IMR-90 (cell line): Measurements from ENCODE around the gene RBP5. TPM values are rescaled to one million over a fixed set of nuclear protein-coding genes. Genes with fewer than 3 reads are reported as not detected.

Experiments used
- ATAC-seq: fragments of 200-7000 bp; cut with Tn5 transposase; 2 replicates; pipeline ENCODE4 v1.9.1; 2020; ENCODE audit warnings: low read depth, mild to moderate bottlenecking, moderate library complexity
- BruUV-seq: library from RNA; stranded (reverse); fragments of 400-500 nt; replicated peaks from 2 replicates; lab custom pipeline; 2021; lab: Mats Ljungman, UMichigan
- CTCF ChIA-PET: fragments of 300-600 bp; formaldehyde crosslinking; extraction: SDS; loops from one replicate; lab custom pipeline; 2021; ENCODE audit warnings: antibody characterized with exemption; lab: Yijun Ruan, JAX
- POLR2A ChIA-PET: fragments of 300-600 bp; sonication (Branson Sonifier 250); formaldehyde crosslinking; loops from one replicate; lab custom pipeline; 2022; ENCODE audit warnings: antibody characterized with exemption; ENCODE audit not compliant: unreplicated experiment; lab: Charles Lee
- DNase-seq: peaks from one replicate; pipeline ENCODE4 v3.0.0; 2013
- H2AFZ ChIP-seq: replicated peaks from 2 replicates; pipeline ENCODE3; 2013; ENCODE audit warnings: low read length, mild to moderate bottlenecking; ENCODE audit not compliant: poor library complexity
- H2AK5ac ChIP-seq: 2 replicates; pipeline ENCODE4 v1.6.1; 2013; ENCODE audit warnings: low read depth, low read length, inconsistent platforms
- H2AK9ac ChIP-seq: replicated peaks from 2 replicates; pipeline ENCODE3; 2013; ENCODE audit warnings: mild to moderate bottlenecking, low read depth, low read length, moderate library complexity; ENCODE audit not compliant: poor library complexity
- H2BK120ac ChIP-seq: 2 replicates; pipeline ENCODE4 v1.6.1; 2013; ENCODE audit warnings: low read depth, low read length, inconsistent platforms
- H2BK15ac ChIP-seq: 3 replicates; pipeline ENCODE4 v1.6.1; 2013; ENCODE audit warnings: low read depth, low read length, inconsistent platforms
- H2BK20ac ChIP-seq: 2 replicates; pipeline ENCODE4 v1.6.1; 2013; ENCODE audit warnings: low read depth, mild to moderate bottlenecking, inconsistent platforms, low read length, moderate library complexity
- H2BK5ac ChIP-seq: 2 replicates; pipeline ENCODE4 v1.6.1; 2013; ENCODE audit warnings: mild to moderate bottlenecking, low read depth, low read length, inconsistent platforms; ENCODE audit not compliant: poor library complexity, severe bottlenecking
- H3K14ac ChIP-seq: replicated peaks from 2 replicates; pipeline ENCODE4 v1.6.1; 2013; ENCODE audit warnings: low read depth, low read length, inconsistent platforms
- H3K18ac ChIP-seq: 2 replicates; pipeline ENCODE4 v1.6.1; 2013; ENCODE audit warnings: low read depth, low read length, control low read depth
- H3K23ac ChIP-seq: 2 replicates; pipeline ENCODE4 v1.6.1; 2013; ENCODE audit warnings: low read depth, low read length, inconsistent platforms
- H3K27ac ChIP-seq: 2 replicates; pipeline ENCODE4 v1.5.1; 2013; ENCODE audit warnings: mild to moderate bottlenecking, control low read depth, low read length; ENCODE audit not compliant: insufficient read depth
- H3K27me3 ChIP-seq: 2 replicates; pipeline ENCODE4 v1.6.1; 2013; ENCODE audit warnings: low read length; ENCODE audit not compliant: control insufficient read depth, insufficient read depth
- H3K36me3 ChIP-seq: 2 replicates; pipeline ENCODE4 v1.6.1; 2013; ENCODE audit warnings: low read length, mixed read lengths; ENCODE audit not compliant: control insufficient read depth, insufficient read depth
- H3K4ac ChIP-seq: 2 replicates; pipeline ENCODE4 v1.6.1; 2013; ENCODE audit warnings: low read depth, low read length, inconsistent platforms
- H3K4me1 ChIP-seq: 2 replicates; pipeline ENCODE4 v1.6.1; 2013; ENCODE audit warnings: low read length, mixed read lengths; ENCODE audit not compliant: control insufficient read depth, insufficient read depth
- H3K4me2 ChIP-seq: 2 replicates; pipeline ENCODE4 v1.6.1; 2013; ENCODE audit warnings: low read depth, mild to moderate bottlenecking, control low read depth, low read length, moderate library complexity
- H3K4me3 ChIP-seq: 2 replicates; pipeline ENCODE4 v1.5.1; 2013; ENCODE audit warnings: low read depth, mild to moderate bottlenecking, control low read depth, low read length, moderate library complexity; ENCODE audit not compliant: insufficient read depth
- H3K56ac ChIP-seq: 2 replicates; pipeline ENCODE4 v1.6.1; 2013; ENCODE audit warnings: low read length, inconsistent platforms; ENCODE audit not compliant: insufficient read depth; ENCODE audit errors: extremely low read depth
- H3K79me1 ChIP-seq, 2 experiments: 2 replicates each; pipeline ENCODE4 v1.6.1; 2013; ENCODE audit warnings: low read length in 2 of 2, inconsistent platforms in 1 of 2, low read depth in 1 of 2
- H3K9ac ChIP-seq: 2 replicates; pipeline ENCODE4 v1.6.1; 2013; ENCODE audit warnings: low read depth, low read length, control low read depth
- H3K9me1 ChIP-seq: 2 replicates; pipeline ENCODE4 v1.6.1; 2013; ENCODE audit warnings: low read length, inconsistent platforms; ENCODE audit not compliant: insufficient read depth
- H3K9me3 ChIP-seq: 2 replicates; pipeline ENCODE4 v1.6.1; 2013; ENCODE audit warnings: low read length; ENCODE audit not compliant: control insufficient read depth, insufficient read depth
- H4K20me1 ChIP-seq: 2 replicates; pipeline ENCODE4 v1.6.1; 2013; ENCODE audit warnings: low read length, inconsistent platforms; ENCODE audit not compliant: insufficient read depth
- H4K5ac ChIP-seq: 2 replicates; pipeline ENCODE4 v1.6.1; 2013; ENCODE audit warnings: mild to moderate bottlenecking, low read depth, low read length, control low read depth
- H4K8ac ChIP-seq, 2 experiments: 2 replicates each; pipeline ENCODE4 v1.6.1; 2013; ENCODE audit warnings: low read depth in 2 of 2, low read length in 2 of 2, control low read depth in 1 of 2, inconsistent platforms in 1 of 2
- H4K91ac ChIP-seq: 2 replicates; pipeline ENCODE4 v1.6.1; 2013; ENCODE audit warnings: low read depth, low read length, inconsistent platforms; ENCODE audit not compliant: insufficient read depth
- WGBS, 2 experiments: methylation state at CpG; one replicate each; pipeline versions ENCODE4 v1.1.5 to v1.1.7; 2013; ENCODE audit warnings: missing lambda C conversion rate in 2 of 2; ENCODE audit not compliant: insufficient read length in 1 of 2; ENCODE audit errors: extremely low coverage in 2 of 2; 5-methylcytosine and 5-hydroxymethylcytosine counted together
- dilution Hi-C: fragments of 300-500 bp; cut with HindIII; formaldehyde crosslinking; loops from one replicate; pipeline ENCODE4 v1.14.3; 2018; ENCODE audit warnings: low sequenced_read_pairs; ENCODE audit not compliant: unreplicated experiment
- in situ Hi-C: fragments of 300-500 bp; cut with MboI; formaldehyde crosslinking; loops from 3 replicates; pipeline ENCODE4 v1.14.3; 2019; ENCODE audit warnings: low sequenced_read_pairs, inconsistent platforms, mixed read lengths
- intact Hi-C: fragments of 100-400 bp; cut with micrococcal nuclease; formaldehyde crosslinking; loops from 2 replicates; pipeline ENCODE4 v1.10.0; 2022
- polyA plus RNA-seq, 3 experiments: library from polyadenylated mRNA; depleted of rRNA; stranded (reverse); fragments of >200 nt; gene quantifications; 2 replicates each; pipeline ENCODE4 v1.2.3, GENCODE V29; 2012; ENCODE audit warnings: low replicate concordance in 1 of 3
- total RNA-seq: library from RNA; depleted of rRNA; stranded (reverse); fragments of >200 nt; gene quantifications from 2 replicates; pipeline ENCODE4 v1.2.3, GENCODE V29; 2012
- TF ChIP-seq, protein P1 (sequence below): fragments of 150-350 bp; IDR thresholded peaks from 2 replicates; pipeline ENCODE4 v1.6.1; 2017; ENCODE audit warnings: mild to moderate bottlenecking, antibody characterized with exemption, low read length, low read depth

RBP5 gene
- total and polyA plus RNA-seq, 2 of the 4 experiments (the other 2 are of a cell fraction), result 0.15 TPM; not detected in 1

DNA sequence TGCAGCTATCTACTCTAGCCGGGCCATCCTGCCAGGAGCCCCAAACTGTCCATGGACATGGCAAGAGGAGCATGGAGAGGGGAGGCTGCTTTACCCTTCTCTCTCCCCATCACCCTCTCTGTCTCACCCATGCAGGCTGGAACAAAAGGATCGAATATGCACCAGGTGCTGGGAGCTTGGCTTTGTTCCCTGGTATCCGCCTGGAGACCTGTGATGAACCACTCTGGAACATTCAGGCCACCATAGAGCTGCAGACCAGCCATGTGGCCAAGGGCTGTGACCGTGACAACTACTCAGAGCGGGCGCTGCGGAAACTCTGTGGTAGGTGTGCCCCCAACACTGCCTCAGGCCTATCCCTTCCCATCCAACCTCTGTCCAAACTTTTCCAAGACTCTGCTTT lies 7.4 kb upstream of the RBP5 start:
- no peak overlapping the region for H4K91ac ChIP-seq
- no peak overlapping the region for H2BK15ac ChIP-seq
- WGBS, 2 experiments, result 100% methylated on average over 5 of the region's 7 CpGs; no CpG with 5 or more reads in 1 of the 2 experiments
- dilution Hi-C loops (no loop called here), intact Hi-C loops (no loop called here), in situ Hi-C loops (no loop called here)
- H2AK5ac ChIP-seq, result no peak overlapping the region
- H3K14ac ChIP-seq, result no peak overlapping the region
- no peaks in the 10 kb centered on the region for H3K27me3 ChIP-seq
- no peak overlapping the region for H3K4ac ChIP-seq
- no peak overlapping the region for H3K56ac ChIP-seq
- TF ChIP-seq, protein P1, sequence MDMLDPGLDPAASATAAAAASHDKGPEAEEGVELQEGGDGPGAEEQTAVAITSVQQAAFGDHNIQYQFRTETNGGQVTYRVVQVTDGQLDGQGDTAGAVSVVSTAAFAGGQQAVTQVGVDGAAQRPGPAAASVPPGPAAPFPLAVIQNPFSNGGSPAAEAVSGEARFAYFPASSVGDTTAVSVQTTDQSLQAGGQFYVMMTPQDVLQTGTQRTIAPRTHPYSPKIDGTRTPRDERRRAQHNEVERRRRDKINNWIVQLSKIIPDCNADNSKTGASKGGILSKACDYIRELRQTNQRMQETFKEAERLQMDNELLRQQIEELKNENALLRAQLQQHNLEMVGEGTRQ, result no peak
- DNase-seq (no peak), ATAC-seq (no peak)
- peaks cover 2% of the 10 kb centered on the region; the same call in 1 of the 2 replicates for H3K4me1 ChIP-seq
- no peak overlapping the region for H3K9ac ChIP-seq
- no peak overlapping the region for H4K8ac ChIP-seq
- no peak overlapping the region for H3K4me3 ChIP-seq
- H2BK5ac ChIP-seq, result no peak overlapping the region
- no peak overlapping the region for H2AFZ ChIP-seq
- no peak overlapping the region for H2BK20ac ChIP-seq
- no TSS peak for BruUV-seq
- no peaks in the 10 kb centered on the region for H4K20me1 ChIP-seq
- H3K36me3 ChIP-seq, result peaks cover 51% of the 10 kb centered on the region
- ChIA-PET CTCF (no interaction called here), POLR2A (no interaction called here)
- no peak overlapping the region for H3K18ac ChIP-seq
- H3K9me1 ChIP-seq, result peaks cover 6% of the 10 kb centered on the region; the same call in 1 of the 2 replicates
- no peak overlapping the region for H3K23ac ChIP-seq
- no peak overlapping the region for H2BK120ac ChIP-seq
- no peak overlapping the region for H2AK9ac ChIP-seq
- 0 out of 4 replicates have a peak, but pooled peaks cover 0 to 6% of the 10 kb centered on the region in 2 experiments for H3K79me1 ChIP-seq
- no peaks in the 10 kb centered on the region for H3K9me3 ChIP-seq
- H3K4me2 ChIP-seq, result no peak overlapping the region
- no peak overlapping the region for H3K27ac ChIP-seq
- H4K5ac ChIP-seq, result no peak overlapping the region
